Posterior vena cava (tissue), 2 donors: ENCODE measurements around the gene ZCCHC7. TPM values are rescaled to one million over a fixed set of nuclear protein-coding genes. Genes with fewer than 3 reads are reported as not detected.

Experiments used
- DNase-seq: peaks from one replicate; pipeline ENCODE4 v3.0.0-alpha.2; 2020; ENCODE audit warnings: low spot score
- intact Hi-C, 2 donors: fragments of 100-400 bp; cut with DNase I; formaldehyde crosslinking; loops; one replicate each; pipeline versions ENCODE4 v1.14.1 to v1.14.2; 2022 to 2023
- total RNA-seq, 2 donors: library from RNA; stranded (reverse); fragmentation: NEBNext Ultra II Directional; extraction: Animal tissue kit (Norgen Biotek cat#: 25700); gene quantifications; one replicate each; pipeline ENCODE4 v1.2.1, GENCODE V29; 2021
- donor health status: DM: yes; HTN: yes; CAD: no.
- donor health status: DM: yes; HTN: yes; CAD: no.

ZCCHC7 gene
- total RNA-seq, 2 donors from 2014 or later: 19.9 to 24.2 TPM

GRCh38 chr9:37342493-37342892, 222.1 kb downstream of the ZCCHC7 start:
- DNase-seq: no peak
- intact Hi-C loops: no loop called here

GRCh38 chr9:37342895-37343294, 222.5 kb downstream of the ZCCHC7 start:
- DNase-seq: no peak
- intact Hi-C loops: no loop called here

DNA sequence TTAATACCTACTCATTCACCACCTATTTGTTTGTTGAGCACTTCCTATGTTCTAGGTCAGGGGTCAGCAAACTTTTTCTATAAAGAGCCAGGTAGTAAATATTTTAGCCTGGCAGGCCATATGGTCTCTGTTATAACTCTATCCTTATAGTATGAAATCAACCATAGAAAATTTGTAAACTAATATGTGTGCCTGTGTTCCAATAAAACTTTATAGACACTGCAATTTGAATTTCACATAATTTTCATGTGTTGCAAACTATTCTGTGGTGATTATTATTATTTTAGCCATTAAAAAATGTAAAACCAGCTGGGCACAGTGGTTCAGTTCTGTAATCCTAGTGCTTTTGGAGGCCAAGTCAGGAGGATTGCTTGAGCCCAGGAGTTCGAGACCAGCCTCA, 223.3 kb downstream of the ZCCHC7 start:
- intact Hi-C loops: no loop called here
- DNase-seq: no peak

DNA sequence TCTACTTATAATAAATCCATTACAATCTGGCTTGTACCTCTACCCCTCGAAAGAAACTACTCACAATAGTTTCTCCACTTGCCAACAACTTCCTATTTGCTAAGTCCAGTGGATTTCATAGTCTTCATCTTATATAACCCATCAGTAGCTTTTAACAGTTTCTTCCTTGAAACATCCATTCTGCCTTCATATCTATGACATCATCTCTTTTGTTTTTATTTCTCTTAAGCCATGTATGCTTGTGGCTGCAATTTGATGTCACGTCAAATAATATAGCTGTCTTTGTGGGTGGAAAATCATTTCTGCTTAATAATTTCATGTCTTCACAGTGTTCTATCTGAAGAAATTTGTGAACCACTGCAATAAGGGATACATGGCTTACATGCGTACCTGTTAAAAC, 224.7 kb downstream of the ZCCHC7 start:
- intact Hi-C loops: no loop called here
- DNase-seq: no peak

GRCh38 chr9:37348917-37349316, 228.5 kb downstream of the ZCCHC7 start:
- intact Hi-C loops: no loop called here
- no peak for DNase-seq

GRCh38 chr9:37350486-37351190, 230.3 kb downstream of the ZCCHC7 start:
- intact Hi-C loops: no loop called here
- no peak for DNase-seq

- intact Hi-C loops: no loop called here
- DNase-seq: no peak
These were observed 233.4 kb downstream of the ZCCHC7 start for GRCh38 chr9:37353791-37354190.

DNA sequence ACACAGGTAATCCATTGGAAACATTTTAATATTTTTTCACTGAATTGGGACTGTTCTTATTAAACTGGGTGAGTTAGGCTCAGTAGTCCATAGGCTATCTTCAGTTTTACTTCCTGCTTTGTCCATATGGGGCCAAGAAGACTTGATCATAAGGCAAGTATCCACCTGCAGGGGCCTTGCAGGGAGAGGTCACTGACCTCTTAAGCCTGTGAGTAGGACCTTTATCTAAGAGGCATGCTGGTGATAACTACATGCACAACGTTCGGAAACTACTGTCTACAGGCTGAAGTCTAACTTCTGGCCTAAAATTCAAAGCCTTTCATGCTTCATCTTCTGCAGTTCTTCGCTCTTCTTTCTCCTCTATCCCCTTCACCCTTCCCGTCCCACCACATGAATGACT, 242.1 kb downstream of the ZCCHC7 start:
- intact Hi-C loops: no loop called here

DNA sequence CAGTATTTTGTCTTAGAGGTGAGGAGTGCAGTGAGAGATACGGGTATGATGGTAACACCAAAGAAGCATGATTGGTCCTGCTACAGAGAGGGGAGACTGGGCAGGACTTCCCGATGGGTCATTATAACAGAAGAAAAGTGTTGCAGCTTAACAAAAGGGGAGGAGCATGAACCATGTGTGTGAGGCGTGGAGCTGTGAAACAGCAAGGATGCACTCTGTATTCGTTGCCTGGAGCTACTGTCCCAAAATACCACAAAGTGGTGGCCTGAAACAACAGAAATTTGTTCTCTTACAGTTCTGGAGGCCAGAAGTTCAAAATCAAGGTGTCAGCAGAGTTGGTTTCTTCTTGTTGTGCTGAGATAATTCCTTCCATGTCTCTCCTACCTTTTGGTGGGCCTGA, 242.8 kb downstream of the ZCCHC7 start:
- intact Hi-C loops: no loop called here

More for the DNA sequence above, 242.1 kb downstream of the ZCCHC7 start:
- no peak for DNase-seq

GRCh38 chr9:37364136-37364535, 243.8 kb downstream of the ZCCHC7 start:
- DNase-seq: no peak
- intact Hi-C loops: no loop called here

More for the DNA sequence above, 242.8 kb downstream of the ZCCHC7 start:
- no peak for DNase-seq

DNA sequence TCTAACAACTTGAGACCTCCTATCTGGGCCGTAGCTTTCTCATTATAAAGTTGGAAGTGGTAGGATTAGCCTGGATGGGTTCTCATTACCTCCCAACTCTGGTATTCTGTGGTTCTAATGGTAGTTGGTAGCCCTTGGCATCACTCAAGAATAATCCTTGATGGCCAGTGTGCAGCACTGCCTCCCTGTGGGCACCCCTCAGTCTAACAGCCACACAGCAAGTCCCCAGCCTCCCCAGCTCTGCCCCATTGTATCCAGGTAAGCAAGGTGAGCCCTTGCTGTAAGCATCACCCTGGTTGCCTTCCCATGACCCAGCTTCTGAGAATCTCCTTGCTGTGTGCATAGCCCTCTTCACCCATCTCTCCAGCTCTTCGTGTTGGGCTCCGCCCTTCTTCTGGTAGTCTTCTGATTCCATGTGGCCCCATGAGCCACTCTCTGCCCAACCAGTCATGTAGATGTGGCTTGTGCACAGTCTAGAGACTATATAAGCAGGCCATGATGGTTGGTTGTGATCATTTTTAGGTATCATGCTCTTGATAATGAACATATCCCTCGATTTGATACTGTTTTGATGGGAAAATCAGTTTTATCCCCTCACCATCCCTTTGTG, 244.5 kb downstream of the ZCCHC7 start:
- no peak for DNase-seq
- intact Hi-C loops: no loop called here

- intact Hi-C loops: no loop called here
- no peak for DNase-seq
These were observed 249.3 kb downstream of the ZCCHC7 start for GRCh38 chr9:37369671-37370070.

GRCh38 chr9:37370282-37370681, 249.9 kb downstream of the ZCCHC7 start:
- intact Hi-C loops: no loop called here

DNA sequence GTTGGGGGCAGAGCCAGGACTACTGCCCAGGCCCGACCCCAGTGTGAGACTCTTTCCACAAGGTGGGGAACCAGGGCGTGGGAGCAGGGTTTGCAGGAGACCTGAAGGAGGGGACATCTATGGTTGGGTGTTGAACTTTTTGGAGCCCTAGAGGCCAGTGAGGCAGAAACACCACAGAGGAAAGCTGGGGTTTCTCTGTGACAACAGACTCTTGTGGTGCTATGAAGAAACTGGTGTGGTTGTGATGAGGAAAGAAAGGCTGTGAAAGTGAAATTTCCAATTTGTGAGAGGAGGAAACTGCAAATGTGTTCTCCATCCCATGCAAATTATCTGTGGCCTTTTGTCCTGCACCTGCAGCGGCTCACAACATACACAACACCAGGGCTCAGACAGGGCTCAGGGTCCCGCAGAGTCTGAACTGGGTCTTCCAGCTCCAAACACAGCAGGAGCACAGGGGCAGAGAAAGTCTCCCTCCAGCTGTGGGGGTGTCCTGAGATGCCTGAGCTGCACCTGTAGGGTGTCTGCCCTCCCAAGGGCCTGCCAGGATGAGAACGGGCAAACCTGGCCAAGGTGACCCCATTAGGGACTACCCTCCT, 250.7 kb downstream of the ZCCHC7 start:
- no peak for DNase-seq
- intact Hi-C loops: no loop called here

More at GRCh38 chr9:37370282-37370681, 249.9 kb downstream of the ZCCHC7 start:
- no peak for DNase-seq

DNA sequence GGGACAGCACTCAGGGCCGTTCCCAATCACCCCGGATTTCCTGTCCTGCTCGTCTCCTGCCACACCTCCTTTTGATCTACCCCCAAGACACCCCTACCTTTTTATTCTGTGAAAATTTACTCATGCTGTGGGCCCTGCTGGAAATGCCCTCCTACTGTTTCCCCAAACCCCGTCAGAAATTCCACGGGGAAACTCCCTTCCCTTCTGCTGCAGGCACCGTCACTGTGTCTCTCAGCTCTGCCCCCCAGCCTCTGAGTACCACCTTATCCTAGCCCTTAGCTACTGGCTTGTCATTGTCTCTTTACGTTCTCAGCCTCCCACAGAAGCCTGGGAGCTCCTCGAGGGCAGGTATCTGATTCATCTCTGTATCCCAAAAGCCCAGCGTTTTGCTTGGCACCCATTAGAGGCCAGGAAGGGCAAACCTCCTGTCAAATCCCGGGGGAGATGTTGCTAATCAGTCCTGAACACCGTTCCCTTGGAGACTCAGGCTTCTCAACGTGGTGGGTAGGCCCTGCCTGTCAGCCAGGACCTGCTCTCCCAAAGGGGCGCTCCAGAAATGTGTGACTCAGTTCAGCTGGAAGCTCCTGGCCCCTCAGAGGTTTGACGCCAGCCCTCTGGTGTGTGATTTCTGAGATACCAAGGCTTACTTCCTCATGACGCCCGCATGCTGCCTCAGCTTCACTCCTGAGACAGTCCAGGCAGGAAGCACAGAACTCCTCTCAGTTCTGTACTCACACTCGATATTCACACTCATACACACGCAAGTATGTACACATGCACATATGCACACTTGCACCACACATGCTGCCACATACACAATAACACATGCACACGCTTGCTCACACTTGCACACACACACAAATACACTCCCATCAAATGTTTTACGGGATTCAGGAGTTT, 251.4 kb downstream of the ZCCHC7 start:
- DNase-seq: no peak
- intact Hi-C loops: no loop called here

GRCh38 chr9:37372839-37373238, 252.5 kb downstream of the ZCCHC7 start:
- intact Hi-C loops: no loop called here
- no peak for DNase-seq

- intact Hi-C loops: no loop called here
- DNase-seq: no peak
These were observed 253.2 kb downstream of the ZCCHC7 start for GRCh38 chr9:37373621-37374020.

GRCh38 chr9:37374892-37375291, 254.5 kb downstream of the ZCCHC7 start:
- no peak for DNase-seq
- intact Hi-C loops: no loop called here

DNA sequence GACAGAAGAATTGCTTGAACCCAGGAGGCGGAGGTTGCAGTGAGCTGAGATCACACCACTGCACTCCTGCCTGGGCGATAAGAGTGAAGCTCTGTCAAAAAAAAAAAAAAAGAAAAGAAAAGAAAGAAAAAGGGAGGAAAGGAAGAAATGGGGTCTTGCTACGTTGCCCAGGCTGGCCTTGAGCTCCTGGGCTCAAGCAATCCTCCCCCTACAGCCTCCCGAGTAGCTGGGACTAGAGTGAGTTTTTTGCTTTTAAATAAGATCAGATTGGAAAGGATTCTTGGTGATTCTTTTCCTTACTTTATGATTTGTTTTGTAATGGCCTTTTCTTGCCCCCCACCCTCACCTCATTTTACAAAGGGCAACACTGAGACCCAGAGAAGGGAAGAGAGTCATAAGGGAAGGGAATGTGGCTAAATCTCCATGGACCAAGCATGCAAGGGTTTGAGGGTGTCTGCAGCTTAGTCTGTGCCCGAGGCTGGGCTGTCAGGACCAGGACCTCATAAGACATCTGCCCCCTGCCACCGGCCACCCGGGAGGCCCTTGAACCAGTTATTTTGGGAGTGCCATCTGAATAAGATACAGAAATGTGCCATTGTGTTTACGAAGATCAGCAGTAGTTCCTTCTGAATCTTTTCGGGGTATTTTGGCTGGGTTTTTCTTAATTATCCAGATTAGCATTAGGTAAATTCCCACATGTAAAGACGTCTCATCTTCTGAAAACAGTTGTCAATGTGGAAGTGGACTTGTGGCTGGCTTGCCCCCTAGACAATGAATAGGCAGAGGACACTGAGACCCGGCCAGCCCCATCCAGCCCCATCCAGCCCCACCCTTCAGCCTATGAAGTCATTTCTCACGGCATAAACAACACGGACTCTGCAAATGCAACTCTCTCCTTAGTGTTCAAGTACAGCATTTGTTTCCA, 257.6 kb downstream of the ZCCHC7 start:
- no peak for DNase-seq
- intact Hi-C loops: no loop called here
